ENCODE data around the gene SMARCD3. TPM values are rescaled to one million over a fixed set of nuclear protein-coding genes. Genes with fewer than 3 reads are reported as not detected.
A peak's percentile ranks its signal among the peaks of the same experiment; 100 is the strongest.

The SMARCD3 gene
- total and polyA plus RNA-seq, 12 donors, result 77.7 to 175 (median 97.6) TPM

GRCh38 chr7:151237244-151238189, 11.0 kb downstream of the SMARCD3 start:
- Histone ChIP-seq H3K9me3 (no peaks in the 10 kb centered on the region), H3K4me3 (no peak overlapping the region), H3K27me3 (no peaks in the 10 kb centered on the region), H3K36me3 (peaks cover 0 to 85% (median 46%) of the 10 kb centered on the region in 9 donors), H3K4me1 (peaks cover 9 to 43% (median 26%) of the 10 kb centered on the region in 9 donors), H3K27ac (no peak overlapping the region)
- intact Hi-C loops (cut with DNase I), result no loop called here
- TF ChIP-seq, protein P1, sequence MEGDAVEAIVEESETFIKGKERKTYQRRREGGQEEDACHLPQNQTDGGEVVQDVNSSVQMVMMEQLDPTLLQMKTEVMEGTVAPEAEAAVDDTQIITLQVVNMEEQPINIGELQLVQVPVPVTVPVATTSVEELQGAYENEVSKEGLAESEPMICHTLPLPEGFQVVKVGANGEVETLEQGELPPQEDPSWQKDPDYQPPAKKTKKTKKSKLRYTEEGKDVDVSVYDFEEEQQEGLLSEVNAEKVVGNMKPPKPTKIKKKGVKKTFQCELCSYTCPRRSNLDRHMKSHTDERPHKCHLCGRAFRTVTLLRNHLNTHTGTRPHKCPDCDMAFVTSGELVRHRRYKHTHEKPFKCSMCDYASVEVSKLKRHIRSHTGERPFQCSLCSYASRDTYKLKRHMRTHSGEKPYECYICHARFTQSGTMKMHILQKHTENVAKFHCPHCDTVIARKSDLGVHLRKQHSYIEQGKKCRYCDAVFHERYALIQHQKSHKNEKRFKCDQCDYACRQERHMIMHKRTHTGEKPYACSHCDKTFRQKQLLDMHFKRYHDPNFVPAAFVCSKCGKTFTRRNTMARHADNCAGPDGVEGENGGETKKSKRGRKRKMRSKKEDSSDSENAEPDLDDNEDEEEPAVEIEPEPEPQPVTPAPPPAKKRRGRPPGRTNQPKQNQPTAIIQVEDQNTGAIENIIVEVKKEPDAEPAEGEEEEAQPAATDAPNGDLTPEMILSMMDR (IDR thresholded peaks at IDR 0.05), result no peak
- no peak for DNase-seq
- no peak for ATAC-seq
- 82 to 84% methylated on average over 44 of the region's 44 CpGs for WGBS, 2 donors

DNA sequence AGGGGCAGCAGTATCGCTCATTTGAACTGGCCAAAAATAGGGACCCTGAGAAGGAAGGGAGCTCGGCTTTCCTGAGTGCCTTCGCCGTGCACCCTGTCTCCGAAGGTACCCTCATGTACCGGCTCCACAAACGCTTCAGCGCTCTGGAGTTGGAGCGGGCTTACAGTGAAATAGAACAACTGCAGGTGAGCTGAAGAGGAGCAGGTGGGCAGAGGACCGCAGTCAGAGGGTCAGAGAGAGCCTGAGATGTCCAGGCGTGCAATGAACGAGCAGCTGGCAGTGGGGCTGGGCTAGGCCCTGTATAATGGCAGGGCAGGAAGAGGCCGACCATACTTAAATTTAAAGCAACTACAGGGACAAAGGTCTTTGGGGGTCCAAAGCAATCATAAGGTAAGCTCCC, 12.1 kb downstream of the SMARCD3 start:
- intact Hi-C loops (cut with DNase I), result no loop called here
- no peaks in the 10 kb centered on the region for H3K9me3 ChIP-seq
- DNase-seq (no peak), ATAC-seq (no peak)
- no peak overlapping the region for H3K27ac ChIP-seq
- peaks cover 0 to 74% (median 40%) of the 10 kb centered on the region in 9 donors for H3K36me3 ChIP-seq
- H3K27me3 ChIP-seq, result no peaks in the 10 kb centered on the region
- TF ChIP-seq, protein P1 (IDR thresholded peaks at IDR 0.05), result no peak
- H3K4me1 ChIP-seq, result peaks cover 12 to 48% (median 28%) of the 10 kb centered on the region in 9 donors
- no peak overlapping the region for H3K4me3 ChIP-seq
- WGBS, 2 donors, result 86 to 89% methylated on average over 13 of the region's 13 CpGs

- DNase-seq, result no peak
These were observed 13.3 kb downstream of the SMARCD3 start for GRCh38 chr7:151235091-151235787.

GRCh38 chr7:151233804-151234203, 14.7 kb downstream of the SMARCD3 start:
- H3K36me3 ChIP-seq, result peaks cover 0 to 48% (median 32%) of the 10 kb centered on the region in 9 donors
- H3K9me3 ChIP-seq, result no peaks in the 10 kb centered on the region
- ATAC-seq (no peak), DNase-seq (no peak)
- H3K4me1 ChIP-seq, result peaks cover 12 to 35% (median 20%) of the 10 kb centered on the region in 9 donors
- no peaks in the 10 kb centered on the region for H3K27me3 ChIP-seq
- peak overlapping the region in 7 of 10 donors; percentile 88 to 99 (median 98) for H3K4me3 ChIP-seq
- 80 to 86% methylated on average over 9 of the region's 9 CpGs for WGBS, 2 donors
- intact Hi-C loops (cut with DNase I), result no loop called here
- TF ChIP-seq, protein P1 (IDR thresholded peaks at IDR 0.05), result no peak
- H3K27ac ChIP-seq, result peak overlapping the region in 5 of 10 donors; percentile 89 to 94 (median 91)

More at GRCh38 chr7:151235091-151235787, 13.3 kb downstream of the SMARCD3 start:
- Histone ChIP-seq H3K36me3 (peaks cover 0 to 63% (median 39%) of the 10 kb centered on the region in 9 donors), H3K27ac (no peak overlapping the region), H3K9me3 (no peaks in the 10 kb centered on the region), H3K4me3 (no peak overlapping the region), H3K4me1 (peaks cover 12 to 41% (median 20%) of the 10 kb centered on the region in 9 donors), H3K27me3 (no peaks in the 10 kb centered on the region)
- TF ChIP-seq, protein P1 (IDR thresholded peaks at IDR 0.05), result no peak
- no peak for ATAC-seq
- 80 to 87% methylated on average over 28 of the region's 28 CpGs for WGBS, 2 donors
- intact Hi-C loops (cut with DNase I), result no loop called here

Measured in heart right ventricle (tissue), 16 donors.